Tibial artery (tissue), 4 donors: ENCODE data around the gene RXRA.

Experiments used
- DNase-seq, 2 donors: peaks; one replicate each; pipeline ENCODE4 v3.0.0-alpha.2; 2019
- H3K27ac ChIP-seq, 2 donors: fragments of 200-600 bp; sonication (generic) in 1 of 2; 1 replicate in 1 of 2; 2 replicates in 1 of 2; pipeline ENCODE4 v1.5.1; 2018 to 2019; ENCODE audit warnings: mild to moderate bottlenecking in 1 of 2
- H3K27me3 ChIP-seq, 2 donors: fragments of 200-600 bp; sonication (generic) in 1 of 2; one replicate each; pipeline versions ENCODE4 v1.5.1 to v1.6.0; 2016 to 2019
- H3K36me3 ChIP-seq, 3 donors: fragments of 200-600 bp; sonication (generic) in 2 of 3; one replicate each; pipeline ENCODE4 v1.5.1; 2016 to 2019; ENCODE audit warnings: mild to moderate bottlenecking in 2 of 3
- H3K4me1 ChIP-seq, 4 donors: fragments of 200-600 bp; sonication (generic) in 2 of 4; 1 replicate in 3 of 4; 2 replicates in 1 of 4; pipeline ENCODE4 v1.5.1; 2016 to 2019
- H3K4me3 ChIP-seq, 2 donors: fragments of 200-600 bp; sonication (generic) in 1 of 2; 1 replicate in 1 of 2; 2 replicates in 1 of 2; pipeline ENCODE4 v1.5.1; 2018 to 2019; ENCODE audit warnings: mild to moderate bottlenecking in 2 of 2
- H3K9me3 ChIP-seq, 3 donors: fragments of 200-600 bp; sonication (generic) in 1 of 3; one replicate each; pipeline ENCODE4 v1.5.1; 2016 to 2019
- intact Hi-C: fragments of 100-400 bp; cut with DNase I; formaldehyde crosslinking; loops from one replicate; pipeline ENCODE4 v1.15.0; 2023; ENCODE audit warnings: low total_unique reads
- TF ChIP-seq, protein P1 (sequence below), 2 experiments: fragments of 200-600 bp in 1 of 2; fragments of 450-650 bp in 1 of 2; IDR thresholded peaks; one replicate each; pipeline ENCODE4 v1.5.1; 2017 to 2019; ENCODE audit warnings: antibody characterized with exemption in 2 of 2, mild to moderate bottlenecking in 1 of 2, moderate library complexity in 1 of 2

Gene RXRA

DNA sequence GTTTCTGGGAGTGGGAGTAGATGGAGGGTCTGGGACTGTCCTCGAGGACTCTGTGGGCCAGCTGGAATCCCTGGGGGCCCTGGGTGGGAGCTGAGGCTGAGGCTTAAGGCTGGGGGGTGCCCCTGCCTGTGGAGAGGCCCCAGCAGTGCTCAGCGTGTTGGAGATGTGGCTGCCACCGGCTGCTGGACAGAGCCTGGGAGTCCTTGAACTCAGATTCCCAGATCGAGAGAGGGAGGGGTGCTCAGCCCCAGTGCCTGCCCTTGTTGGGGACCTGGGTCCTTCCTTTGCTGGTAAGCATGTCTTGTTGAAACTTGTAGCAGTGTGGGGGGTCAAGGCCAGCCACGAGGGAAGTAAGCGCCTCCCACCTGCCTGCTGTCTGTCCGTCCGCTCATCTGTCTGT is 10.7 kb downstream of the RXRA start:
- Histone ChIP-seq H3K27me3 (no peaks in the 10 kb centered on the region), H3K9me3 (no peaks in the 10 kb centered on the region), H3K36me3 (no peaks in the 10 kb centered on the region), H3K27ac (no peak overlapping the region), H3K4me1 (peaks cover 0 to 100% (median 91%) of the 10 kb centered on the region in 4 donors), H3K4me3 (no peak overlapping the region)
- TF ChIP-seq, protein P1, sequence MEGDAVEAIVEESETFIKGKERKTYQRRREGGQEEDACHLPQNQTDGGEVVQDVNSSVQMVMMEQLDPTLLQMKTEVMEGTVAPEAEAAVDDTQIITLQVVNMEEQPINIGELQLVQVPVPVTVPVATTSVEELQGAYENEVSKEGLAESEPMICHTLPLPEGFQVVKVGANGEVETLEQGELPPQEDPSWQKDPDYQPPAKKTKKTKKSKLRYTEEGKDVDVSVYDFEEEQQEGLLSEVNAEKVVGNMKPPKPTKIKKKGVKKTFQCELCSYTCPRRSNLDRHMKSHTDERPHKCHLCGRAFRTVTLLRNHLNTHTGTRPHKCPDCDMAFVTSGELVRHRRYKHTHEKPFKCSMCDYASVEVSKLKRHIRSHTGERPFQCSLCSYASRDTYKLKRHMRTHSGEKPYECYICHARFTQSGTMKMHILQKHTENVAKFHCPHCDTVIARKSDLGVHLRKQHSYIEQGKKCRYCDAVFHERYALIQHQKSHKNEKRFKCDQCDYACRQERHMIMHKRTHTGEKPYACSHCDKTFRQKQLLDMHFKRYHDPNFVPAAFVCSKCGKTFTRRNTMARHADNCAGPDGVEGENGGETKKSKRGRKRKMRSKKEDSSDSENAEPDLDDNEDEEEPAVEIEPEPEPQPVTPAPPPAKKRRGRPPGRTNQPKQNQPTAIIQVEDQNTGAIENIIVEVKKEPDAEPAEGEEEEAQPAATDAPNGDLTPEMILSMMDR (IDR thresholded peaks at IDR 0.05), result no peak
- intact Hi-C loops, result no loop called here
- no peak for DNase-seq

DNA sequence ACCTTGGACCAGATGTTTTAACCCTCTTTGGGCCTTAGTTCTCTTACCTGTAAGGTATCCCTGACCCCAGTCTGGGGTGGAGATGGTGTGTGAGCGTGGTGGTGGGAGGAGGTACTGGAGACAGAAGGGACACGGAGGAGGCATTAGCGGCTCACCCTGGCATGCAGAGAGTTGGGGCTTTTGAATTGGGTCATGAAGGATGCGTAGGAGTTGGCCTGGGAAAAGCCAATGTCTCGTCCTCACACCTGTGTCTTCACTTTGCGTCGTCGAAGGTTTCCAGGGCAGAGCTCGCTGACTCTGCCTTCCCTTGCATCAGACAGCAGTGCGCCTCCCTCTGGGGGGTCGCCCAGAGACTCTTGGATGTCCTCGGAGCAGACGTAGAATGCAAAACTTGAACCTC is 11.2 kb downstream of the RXRA start:
- Histone ChIP-seq H3K27me3 (no peaks in the 10 kb centered on the region), H3K4me3 (no peak overlapping the region), H3K4me1 (peaks cover 0 to 100% (median 91%) of the 10 kb centered on the region in 4 donors), H3K36me3 (no peaks in the 10 kb centered on the region), H3K9me3 (no peaks in the 10 kb centered on the region), H3K27ac (no peak overlapping the region)
- DNase-seq, result no peak
- intact Hi-C loops, result no loop called here
- TF ChIP-seq, protein P1 (IDR thresholded peaks at IDR 0.05), result no peak

DNA sequence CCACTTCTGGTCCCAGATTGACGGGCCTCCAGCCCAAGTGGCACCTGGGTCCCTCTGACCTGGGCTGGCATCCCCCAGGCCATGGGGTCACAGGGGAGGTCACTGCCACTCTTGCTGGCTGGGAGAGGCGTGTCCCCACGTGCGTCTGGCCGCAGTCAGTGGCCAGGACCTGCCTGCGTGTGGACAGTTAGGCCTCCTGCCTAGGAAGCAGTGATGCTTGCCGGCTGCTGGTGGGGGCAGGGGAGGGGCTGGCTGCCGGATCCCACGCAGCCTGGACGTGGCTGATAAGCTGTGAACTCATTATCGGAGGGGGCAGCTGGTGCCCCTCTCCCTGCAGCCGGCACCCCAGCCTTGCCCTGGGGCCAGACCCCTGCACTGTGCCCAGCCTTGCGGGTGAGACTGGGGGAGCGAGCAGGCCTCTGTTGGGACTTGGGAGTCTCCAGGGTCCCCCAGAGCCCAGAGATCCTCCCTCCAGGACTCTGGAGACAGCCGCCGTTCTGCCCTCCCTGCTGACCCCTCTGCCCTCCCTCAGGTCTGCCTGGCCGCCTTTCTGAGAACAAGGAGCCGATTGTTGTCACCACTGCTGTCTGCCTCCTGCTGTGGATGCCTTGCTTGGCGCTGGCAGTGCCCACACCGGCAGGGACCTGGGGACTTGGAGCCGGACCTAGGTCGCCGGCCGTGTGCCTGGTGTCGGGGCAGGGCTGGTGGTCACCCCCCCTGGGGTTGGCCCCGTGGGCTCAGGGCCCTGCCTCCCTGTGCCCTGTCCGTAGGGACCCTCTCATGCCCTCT is 12.3 kb downstream of the RXRA start:
- no peak for DNase-seq
- Histone ChIP-seq H3K27ac (peak overlapping the region; percentile 20 to 39), H3K27me3 (no peaks in the 10 kb centered on the region), H3K9me3 (no peaks in the 10 kb centered on the region), H3K36me3 (no peaks in the 10 kb centered on the region), H3K4me3 (peak overlapping the region in 1 of 2 donors; percentile 26), H3K4me1 (peaks cover 0 to 100% (median 90%) of the 10 kb centered on the region in 4 donors)
- TF ChIP-seq, protein P1 (IDR thresholded peaks at IDR 0.05), result no peak
- intact Hi-C loops, result no loop called here

DNA sequence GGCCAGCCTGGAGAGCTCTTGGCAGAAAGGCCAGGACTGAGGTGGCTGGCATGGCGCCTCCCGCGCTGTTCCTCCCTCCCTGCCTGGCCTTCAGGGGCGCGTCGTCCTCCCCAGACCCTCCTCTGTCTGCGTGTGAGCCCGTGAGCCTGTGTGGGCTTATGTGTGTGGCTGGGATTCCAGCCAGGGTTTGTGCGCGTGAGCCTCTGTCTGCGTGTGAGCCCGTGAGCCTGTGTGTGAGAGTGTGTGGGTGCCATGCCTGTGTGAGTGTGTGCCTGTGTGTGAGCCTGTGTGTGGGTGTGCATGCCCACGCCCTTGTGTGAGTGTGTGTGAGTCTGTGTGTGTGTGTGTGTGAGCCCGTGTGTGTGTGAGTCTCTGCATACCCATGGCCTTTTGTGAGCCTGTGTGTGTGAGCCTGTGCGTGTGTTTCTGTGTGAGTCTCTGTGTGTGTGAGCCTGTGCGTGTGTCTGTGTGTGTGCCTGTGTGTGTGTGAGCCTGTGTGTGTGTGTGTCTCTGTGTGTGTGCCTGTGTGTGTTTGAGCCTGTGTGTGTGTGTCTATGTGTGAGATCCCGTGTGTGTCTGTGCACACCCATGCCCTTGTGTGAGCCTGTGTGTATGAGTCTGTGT is 13.0 kb downstream of the RXRA start:
- no peaks in the 10 kb centered on the region for H3K36me3 ChIP-seq
- peaks cover 0 to 100% (median 89%) of the 10 kb centered on the region in 4 donors for H3K4me1 ChIP-seq
- H3K9me3 ChIP-seq, result no peaks in the 10 kb centered on the region
- peak in 1 of 2 donors; percentile 80 for DNase-seq
- TF ChIP-seq, protein P1 (IDR thresholded peaks at IDR 0.05), result no peak
- H3K4me3 ChIP-seq, result peak overlapping the region in 1 of 2 donors; percentile 26
- intact Hi-C loops, result no loop called here
- H3K27ac ChIP-seq, result peak overlapping the region; percentile 20 to 39
- H3K27me3 ChIP-seq, result no peaks in the 10 kb centered on the region

- no peaks in the 10 kb centered on the region for H3K36me3 ChIP-seq
- H3K4me3 ChIP-seq, result no peak overlapping the region
- TF ChIP-seq, protein P1 (IDR thresholded peaks at IDR 0.05), result no peak
- H3K27me3 ChIP-seq, result no peaks in the 10 kb centered on the region
- no peaks in the 10 kb centered on the region for H3K9me3 ChIP-seq
- peak overlapping the region; percentile 45 to 48 for H3K27ac ChIP-seq
- peaks cover 0 to 100% (median 92%) of the 10 kb centered on the region in 4 donors for H3K4me1 ChIP-seq
- DNase-seq, result peak in 1 of 2 donors; percentile 48
- intact Hi-C loops, result no loop called here
Measured at GRCh38 chr9:134340475-134341160, 14.4 kb downstream of the RXRA start.
